ENCODE measurements around the gene C4BPA.

C4BPA gene

DNA sequence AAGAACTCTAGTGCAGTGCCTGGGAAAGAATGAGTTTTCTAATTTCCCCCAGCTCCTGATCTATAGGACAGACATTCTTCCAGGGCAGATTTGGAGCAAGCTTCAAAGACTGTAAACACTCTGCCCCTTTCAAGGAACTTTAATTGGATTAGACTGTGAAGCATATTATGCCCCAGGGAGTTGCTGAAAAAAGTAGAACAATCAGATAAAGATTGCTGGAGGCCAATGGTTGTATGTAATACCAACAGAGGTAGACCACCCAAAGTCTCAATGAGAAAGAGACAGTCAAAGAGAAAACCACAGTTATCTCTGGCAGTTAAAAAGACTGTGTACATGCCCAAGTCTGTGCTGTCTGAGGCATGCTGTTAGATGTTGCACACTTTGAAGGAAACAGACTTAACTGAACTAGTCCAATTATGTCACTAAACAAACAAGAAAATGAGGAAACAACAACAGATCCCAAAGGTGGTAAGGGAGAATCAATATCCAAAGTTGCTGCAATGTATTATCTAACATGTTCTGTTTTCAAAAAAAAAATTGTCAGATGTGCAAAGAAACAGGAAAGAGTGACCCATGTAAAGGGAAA, 24.4 kb downstream of the C4BPA start:
- DNase-seq = no peak

DNA sequence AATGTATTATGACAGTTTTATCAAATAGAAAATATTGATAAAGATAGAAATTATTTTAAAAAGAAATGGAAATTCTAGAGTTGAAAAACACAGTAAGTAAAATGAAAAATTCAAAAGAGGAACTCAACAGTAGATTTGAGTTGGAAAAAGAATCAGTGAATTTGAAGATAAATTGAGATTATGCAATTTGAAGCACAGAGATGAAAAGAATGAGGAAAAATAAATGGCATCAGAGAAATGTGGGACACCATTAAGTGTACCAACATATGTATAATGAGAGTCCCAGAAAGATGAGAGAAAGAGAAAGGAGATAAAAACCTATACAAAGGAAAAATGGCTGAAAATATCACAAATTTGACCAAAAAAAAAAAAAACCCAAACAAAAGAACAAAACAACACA, 25.0 kb downstream of the C4BPA start:
- no peak for DNase-seq

DNA sequence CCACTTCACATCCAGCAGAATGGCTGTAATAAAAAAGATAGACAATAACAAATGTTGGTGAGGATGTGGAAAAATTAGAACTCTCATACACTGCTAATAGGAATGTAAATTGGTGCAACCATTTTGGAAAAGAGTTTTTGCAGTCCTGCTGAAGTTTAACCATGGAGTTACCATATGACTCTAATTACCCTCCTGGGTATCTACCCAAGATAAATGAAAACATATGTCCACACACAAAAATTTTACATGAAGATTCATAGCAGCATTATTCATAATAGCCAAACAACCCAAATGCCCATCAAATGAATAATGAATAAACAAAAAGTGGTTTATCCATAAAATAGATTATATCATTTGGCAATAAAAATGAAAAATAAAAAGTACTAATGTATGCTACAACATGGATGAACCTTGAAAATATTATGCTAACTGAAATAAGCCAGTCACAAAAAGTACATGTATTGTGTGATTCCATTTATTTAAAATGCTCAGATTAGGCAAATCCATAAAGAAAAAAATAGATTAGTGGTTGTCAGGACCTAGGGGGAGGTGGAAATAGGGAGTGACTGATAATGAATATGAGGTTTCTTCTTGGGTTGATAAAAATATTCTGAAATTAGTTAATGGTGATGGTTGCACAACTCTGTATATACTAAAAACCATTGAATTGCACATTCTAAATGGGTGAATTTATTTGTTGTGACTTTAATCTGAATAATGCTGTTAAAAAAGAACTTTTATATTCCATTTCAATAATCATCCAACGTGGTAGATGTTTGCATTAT, 26.4 kb downstream of the C4BPA start:
- no peak for DNase-seq

DNA sequence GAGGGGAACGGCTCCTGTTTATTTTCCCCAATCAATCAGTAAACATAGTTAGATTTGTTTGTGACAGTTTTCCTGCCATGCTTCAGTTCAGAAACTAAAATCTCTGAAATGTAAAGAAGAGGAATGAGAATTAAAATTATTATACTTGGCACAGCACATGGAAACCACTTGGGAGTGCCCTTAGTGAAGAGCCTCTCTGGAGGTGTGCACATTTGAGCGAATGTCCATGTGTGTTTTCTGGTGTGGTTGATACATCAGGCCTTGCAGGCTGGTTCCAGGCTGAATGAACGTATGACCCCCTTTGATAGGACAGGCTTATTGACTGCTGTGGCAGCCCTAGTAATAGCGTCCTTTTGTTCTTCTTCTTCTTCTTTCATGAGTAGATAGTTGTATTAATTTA, 27.1 kb downstream of the C4BPA start:
- DNase-seq = no peak

GRCh38 chr1:207134581-207134980, 30.5 kb downstream of the C4BPA start:
- DNase-seq = no peak

DNA sequence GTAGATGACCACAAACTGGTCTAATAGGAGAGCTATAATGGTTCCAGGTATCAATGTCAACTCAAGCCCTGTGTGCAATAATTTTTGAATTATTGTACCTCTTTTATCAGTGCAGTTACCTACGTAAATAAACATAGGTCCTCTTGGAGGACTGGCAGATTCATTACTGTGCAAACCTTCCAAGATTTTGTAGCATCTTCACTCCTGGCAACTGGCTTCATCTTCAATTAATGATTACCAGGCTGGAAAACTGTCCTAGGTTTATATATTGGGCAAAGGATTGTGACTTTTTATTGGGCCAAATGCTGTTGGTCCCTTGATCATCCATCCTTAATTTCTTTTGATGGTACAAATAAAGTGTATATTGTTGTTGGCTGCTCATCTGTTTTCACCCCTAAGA, 35.6 kb downstream of the C4BPA start:
- DNase-seq = no peak

DNA sequence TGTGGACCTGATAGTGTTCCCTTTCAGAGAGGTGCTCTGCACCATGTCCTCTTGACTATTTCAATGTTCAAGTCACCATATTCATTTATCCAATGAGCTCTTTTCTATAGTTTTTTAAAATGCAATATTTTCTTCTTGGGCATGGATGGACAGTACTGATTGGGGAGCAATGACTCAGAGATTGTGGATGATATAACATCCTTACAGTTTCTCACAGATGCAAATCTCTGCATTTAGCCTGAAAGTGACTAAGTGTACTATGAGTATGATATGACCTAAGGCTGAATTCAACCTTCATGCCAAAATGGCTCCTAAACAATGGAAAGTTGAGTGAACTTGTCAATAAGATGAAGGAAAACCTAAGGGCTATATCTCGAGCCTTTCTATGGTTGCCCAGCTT, 36.5 kb downstream of the C4BPA start:
- no peak for DNase-seq

DNA sequence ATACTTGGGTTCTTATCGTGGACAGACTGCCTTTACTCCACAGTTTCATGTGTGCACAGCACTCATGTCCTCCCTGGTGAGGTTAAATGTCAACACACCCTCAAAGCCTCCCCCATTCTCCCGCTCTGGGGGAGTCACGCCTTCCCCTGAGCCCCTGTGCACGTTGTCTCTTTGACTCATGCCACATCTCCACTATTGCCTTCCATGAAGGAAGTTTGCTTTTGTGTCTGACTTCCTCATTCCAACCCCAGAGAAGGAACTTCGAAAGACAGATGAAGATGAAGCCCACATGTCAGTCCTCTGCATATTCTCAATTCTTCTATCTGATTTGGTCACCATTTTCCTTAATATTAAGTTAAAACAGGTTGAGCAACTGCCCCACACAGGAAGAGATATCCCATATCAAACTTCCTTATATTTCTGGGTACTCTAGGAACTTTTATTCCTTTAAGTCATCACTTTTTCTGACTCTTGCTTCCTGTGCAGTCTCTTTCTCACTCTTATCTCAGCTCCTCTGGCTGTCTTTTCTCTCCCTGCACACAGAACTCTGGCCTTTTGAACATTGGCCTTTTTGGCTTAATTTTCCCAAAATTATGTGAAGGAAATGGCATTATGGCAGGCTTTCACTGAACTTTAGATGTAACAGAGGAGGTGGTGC, 41.5 kb downstream of the C4BPA start:
- no peak for DNase-seq

GRCh38 chr1:207151920-207152319, 47.9 kb downstream of the C4BPA start:
- DNase-seq = no peak

DNA sequence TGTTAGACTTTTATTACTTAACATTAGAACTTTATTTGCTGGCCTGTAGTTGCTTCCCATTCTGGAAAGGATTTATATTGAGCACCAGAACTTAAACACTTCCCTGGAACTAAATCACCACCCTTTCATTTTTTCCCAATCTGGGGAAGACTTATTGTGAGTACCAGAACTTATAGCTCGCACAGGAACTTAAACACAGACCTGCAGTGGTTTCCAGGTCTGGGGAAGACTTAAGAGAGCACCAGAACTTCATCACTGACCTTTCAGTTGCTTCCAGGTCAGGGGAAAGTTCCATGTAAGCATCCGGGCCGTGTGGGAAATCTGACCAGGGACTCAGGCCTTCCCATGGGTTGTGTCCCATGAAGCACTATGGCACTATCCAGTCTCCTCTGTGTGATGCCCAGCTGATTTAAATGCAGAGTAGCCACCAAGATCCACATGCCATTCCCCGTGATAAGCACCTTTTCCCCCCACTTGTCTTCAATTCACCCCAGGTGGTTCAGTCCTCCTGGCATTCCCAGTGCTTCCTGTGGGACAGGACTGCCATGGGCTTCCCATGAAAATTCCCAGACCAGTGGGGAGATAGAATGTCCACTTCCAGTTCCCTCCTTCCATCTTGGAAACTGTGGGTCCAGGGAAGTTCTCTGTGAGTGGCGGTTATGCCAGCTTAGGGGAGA, 48.9 kb downstream of the C4BPA start:
- no peak for DNase-seq

DNA sequence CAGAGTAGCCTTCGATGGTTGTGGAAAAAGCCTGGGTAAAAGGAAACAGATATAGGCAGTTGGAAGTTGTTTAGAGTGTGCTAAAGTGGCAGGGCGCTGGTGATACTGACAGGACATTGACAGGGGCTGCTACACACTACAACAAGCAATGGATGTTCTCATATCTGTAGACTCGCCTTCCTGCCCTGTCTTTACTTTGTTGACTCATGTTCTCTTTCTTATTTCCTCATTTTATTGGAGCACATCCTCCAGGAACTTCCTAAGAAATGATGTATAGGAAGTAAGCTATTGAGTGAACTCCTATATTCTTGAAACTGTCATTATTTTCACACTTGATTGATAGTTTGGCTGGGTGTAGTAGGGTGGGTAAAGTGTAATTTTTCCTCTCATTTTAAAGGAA, 51.0 kb downstream of the C4BPA start:
- no peak for DNase-seq

- no peak for DNase-seq
These were observed 52.1 kb downstream of the C4BPA start for GRCh38 chr1:207156095-207156494.

DNA sequence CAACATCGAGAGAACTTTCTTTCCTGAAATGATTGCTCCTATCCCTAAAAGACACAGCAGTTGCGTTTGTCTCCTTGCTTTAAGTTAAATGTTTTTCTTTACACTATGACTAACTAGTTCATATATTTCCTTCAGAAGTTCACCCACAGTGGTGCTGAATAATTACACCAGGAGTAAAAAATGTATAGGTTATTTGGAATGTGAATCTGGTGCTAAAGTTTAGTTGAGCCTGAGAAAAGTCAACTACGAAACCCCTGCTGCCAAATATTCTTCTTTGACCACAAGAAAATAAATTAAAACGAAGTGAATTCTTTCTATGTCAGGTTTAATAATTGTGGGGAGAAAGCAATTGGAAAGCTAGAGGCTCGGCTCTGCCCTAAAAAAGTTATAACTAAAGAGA, 52.8 kb downstream of the C4BPA start:
- DNase-seq = no peak

DNA sequence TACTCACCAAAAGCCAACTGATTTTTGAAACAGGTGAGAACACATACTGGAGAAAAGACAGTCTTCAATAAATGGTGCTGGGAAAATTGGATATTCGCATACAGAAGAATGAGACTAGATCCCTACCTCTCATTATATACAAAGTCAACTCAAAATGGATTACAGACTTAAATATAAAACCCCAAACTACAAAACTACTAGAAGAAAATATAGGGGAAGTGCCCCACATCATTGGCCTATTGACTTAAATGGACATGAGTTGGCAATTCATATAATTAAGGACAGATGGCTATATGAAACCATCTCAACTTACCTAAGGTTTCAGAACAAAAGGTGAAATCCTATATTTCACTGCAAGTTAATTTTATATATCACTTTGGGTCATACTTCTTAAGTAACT, 60.1 kb downstream of the C4BPA start:
- no peak for DNase-seq

DNA sequence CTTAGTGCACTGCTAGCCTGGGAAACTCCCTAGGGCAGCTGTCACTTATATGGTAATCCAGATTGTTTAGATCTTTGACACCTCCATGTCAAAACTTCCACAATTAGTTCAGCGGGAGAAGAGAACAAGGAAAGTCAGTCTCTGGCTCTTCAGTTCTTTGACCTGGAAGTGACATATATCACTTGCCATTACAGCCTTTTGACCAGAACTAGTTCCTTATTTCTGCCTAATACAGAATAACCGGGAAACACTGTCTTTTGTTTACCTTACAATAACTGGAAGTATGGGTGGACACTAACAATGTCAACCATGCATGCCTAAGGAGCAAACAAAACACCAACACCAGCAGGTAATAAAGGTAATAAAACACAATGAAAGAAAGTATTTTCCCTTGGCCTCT, 68.3 kb downstream of the C4BPA start:
- DNase-seq = no peak

GRCh38 chr1:207172885-207173284, 68.9 kb downstream of the C4BPA start:
- DNase-seq = no peak

DNA sequence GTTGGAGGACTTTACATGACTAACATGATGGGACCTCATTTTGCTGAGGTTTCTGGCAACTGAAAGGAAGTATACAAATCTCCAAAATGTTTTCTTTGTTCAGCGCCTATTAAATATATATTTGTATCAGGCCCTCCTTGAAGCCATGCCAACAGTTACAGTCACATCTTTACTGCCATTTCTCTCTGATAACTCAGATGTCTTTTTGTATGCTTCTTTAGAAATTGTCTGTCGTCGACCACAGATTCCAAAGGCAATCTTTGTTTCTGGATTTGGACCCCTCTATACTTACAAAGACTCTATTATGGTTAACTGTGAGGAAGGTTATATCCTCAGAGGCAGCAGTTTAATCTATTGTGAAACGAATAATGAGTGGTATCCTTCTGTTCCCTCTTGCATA, 69.4 kb downstream of the C4BPA start:
- no peak for DNase-seq

DNA sequence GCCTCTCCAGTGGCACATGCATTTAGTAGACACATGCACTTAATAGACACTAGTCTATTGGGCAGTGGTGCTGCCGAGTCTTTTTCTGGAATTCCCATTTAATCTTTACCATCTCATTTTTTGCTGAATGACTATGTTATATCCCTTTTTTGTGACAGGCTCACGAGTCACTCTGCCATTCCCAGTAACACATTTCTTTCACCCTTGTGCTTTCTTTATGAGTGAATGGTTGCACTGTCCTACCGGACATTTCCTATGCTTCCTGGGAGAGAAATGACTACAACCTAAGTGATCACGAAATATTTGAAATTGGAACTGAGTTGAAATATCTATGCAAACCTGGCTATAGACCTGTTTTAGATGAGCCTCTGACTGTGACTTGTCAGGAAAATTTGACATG, 70.9 kb downstream of the C4BPA start:
- no peak for DNase-seq

- no peak for DNase-seq
These were observed 75.0 kb downstream of the C4BPA start for GRCh38 chr1:207179036-207179435.

DNA sequence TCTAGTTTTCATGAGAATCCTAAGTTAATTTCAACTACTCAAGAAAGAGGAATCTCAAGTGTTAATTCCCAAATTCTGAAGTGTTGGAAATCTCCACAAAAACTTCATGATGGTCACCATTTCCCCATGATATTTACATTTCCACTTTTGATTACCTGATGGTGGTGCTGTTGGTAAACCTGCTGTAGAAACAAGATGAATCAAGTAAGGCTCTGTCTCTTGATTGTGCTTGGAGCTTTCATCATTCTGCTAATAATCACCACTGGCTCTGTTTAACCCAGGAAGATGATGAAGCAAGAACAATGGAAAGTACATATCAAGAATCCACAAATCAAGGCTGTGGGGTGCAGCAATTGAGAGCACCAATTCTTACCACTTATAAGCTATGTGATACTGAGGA, 77.8 kb downstream of the C4BPA start:
- DNase-seq = no peak

DNA sequence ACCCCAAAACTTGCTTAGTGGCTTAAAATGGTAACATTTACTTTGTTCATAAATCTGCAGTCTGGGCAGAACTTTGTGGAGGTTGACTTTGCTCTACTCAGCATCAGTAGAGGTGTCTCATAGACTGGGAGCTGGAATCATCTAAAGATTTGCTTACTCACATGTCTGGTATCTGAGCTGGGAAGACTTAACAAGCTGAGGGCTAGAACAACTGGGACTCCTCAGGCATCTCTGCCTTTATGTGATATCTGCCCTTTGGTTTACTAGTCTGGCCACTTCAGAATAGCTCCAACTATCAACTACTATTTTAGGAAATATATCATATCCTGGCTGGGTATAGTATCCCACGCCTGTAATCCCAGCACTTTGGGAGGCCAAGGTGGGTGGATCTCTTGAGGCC, 82.5 kb downstream of the C4BPA start:
- DNase-seq = no peak

DNA sequence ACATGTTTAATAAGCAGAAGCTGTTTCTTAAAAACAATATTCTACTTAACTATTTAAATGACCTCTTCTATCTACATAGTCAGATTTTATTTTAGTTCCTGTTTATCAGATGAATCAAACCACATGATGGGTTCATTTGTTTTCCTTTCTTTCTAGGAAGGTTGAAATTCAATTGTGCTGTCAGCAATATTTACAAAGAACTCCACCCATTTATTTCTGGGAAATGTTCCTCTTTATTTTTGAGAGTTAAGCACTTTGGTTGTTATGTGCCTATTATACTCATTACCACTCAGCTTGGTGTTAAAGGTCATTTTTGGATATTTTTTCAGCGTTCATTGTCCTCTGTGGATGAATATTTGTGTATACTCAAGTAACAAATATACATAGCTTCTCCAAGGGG, 84.9 kb downstream of the C4BPA start:
- DNase-seq = no peak

GRCh38 chr1:207191061-207191460, 87.0 kb downstream of the C4BPA start:
- DNase-seq = no peak

GRCh38 chr1:207191776-207192175, 87.7 kb downstream of the C4BPA start:
- no peak for DNase-seq

Measured in activated effector memory CD4-positive, alpha-beta T cell treated with Interleukin-2 at 50 U/mL for 16 hours (primary cell).